SHP77 (cell line): Measurements from ENCODE around the gene AXIN1.
"Not testable (repeated sequence)": the region's sequence is repeated elsewhere in the genome, so short reads cannot be mapped to it uniquely, and the experiment has no call there.

Experiments
- DNase-seq, 2 experiments: peaks; one replicate each; lab custom pipeline; 2025; lab: John Stamatoyannopoulos, UW

The AXIN1 gene

DNA sequence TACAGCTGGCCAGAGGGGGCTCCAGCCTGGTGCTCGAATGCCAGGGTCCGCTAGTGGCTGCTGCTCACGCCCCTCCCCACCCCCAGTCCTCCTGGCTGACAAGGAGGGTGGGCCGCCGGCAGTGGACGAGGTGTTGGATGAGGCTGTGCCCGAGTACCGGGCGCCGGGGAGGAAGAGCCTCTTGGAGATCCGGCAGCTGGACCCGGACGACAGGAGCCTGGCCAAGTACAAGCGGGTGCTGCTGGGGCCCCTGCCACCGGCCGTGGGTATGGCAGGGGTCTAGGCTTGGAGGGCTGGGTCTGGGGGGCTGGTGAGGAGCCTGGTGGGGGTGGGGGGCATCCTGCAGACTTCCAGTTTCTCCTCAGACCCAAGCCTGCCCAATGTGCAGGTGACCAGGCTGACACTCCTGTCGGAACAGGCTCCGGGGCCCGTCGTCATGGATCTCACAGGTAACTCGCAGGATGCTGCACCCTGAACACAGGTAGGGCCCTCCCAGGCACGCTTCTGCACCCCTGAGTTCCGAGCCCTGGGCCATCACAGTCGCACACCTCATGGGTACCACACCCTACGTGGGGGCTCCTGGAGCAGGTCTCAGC is 70.8 kb downstream of the AXIN1 start:
- no peak for DNase-seq

DNA sequence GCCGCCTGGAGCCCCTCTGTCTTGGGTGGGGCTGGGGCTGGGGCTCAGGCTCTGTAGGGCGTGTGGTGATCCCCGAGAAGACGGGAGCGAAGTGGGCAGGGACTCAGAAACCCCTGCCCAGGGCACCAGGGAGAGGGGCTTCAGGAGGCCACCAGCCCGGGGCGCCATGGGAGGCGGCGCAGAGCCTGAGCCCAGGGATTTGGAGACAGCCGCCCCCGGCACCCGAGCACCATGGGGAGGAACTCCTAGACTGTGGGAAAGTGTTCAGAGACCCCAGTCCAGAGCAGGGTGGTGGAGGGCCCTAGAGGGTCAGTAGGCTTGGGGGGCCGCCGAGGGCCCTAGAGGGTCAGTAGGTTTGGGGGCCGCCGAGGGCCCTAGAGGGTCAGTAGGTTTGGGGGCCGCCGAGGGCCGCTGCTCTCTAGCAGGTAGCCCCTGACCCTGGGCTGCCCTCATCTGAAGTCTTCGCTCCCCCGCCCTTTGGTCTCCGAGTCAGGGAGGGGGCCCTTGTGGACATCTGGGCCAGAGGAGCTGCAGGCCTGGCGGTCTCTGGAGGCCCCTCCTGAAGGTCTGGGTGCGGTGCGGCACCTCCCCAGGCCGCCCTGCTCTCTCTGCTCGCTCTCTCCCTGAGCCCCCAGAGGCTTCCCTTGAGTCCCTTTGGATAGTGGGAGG is 71.4 kb downstream of the AXIN1 start:
- no peak for DNase-seq

DNA sequence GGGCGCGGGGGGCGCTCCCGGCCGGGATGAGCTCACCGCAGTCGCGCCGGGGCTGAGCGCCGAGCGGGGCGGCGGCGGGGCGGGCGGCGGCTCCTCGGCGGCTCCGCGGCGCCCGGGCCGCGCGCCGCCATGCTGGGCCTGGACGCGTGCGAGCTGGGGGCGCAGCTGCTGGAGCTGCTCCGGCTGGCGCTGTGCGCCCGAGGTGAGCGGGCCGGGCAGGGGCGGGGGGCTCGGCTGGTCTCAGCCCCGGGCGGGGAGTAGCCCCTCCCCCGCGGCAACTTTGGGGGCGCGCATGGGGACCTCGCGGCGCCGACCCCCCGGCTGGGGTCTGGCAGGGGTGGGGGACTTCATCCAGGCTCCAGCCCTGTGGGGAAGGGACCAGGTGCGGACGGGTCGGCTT is 72.0 kb downstream of the AXIN1 start, which contains the start of gene ARHGDIG:
Gene ARHGDIG, plus strand, starts transcription at position 40 of the 400 bp plus-strand sequence. Its CDS starts 90 bp downstream, at position 130.
- no peak for DNase-seq

DNA sequence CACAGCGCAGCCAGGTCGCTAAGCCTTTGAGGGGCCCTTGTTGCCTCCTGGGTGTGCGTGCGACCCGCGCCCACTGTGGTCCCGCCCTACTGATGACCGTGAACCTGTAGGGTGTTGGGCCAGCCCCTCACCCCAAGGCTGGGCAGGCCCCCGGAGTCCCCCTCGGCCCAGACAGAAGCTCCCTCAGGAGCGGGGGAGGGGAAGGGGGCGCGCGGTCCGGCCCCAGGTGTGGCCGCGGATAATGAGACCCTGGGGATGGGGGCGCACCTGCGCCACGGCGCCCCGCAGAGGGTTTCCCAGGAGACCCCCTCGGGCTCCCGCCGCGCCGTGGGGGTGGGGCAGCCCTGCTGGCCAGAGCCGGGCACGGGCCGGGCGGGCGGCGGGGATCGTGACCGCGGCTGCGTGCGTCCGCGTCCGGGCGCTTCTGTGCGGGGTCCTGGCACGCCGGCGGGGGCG is 72.5 kb downstream of the AXIN1 start:
- no peak for DNase-seq

DNA sequence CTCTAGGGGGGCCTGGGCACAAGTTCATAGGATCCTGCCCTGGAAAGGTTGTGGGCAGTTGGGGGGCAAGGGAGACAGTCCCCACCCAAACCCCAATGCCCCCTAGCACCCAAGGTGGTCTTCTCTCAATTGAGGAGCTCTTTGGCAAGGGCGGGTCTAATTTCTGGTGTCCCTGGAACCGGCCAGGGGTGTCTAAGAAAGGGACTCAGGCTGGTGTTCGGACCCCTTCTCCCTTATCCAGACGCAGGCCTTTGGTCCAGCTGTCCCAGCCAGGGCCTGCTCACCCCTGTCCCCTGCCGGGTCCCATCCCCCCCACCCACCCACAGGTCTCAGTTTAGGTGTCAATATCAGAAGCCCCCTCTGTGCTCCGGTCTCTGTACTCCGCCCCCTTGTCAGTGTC is 73.0 kb downstream of the AXIN1 start:
- DNase-seq, result no peak

DNA sequence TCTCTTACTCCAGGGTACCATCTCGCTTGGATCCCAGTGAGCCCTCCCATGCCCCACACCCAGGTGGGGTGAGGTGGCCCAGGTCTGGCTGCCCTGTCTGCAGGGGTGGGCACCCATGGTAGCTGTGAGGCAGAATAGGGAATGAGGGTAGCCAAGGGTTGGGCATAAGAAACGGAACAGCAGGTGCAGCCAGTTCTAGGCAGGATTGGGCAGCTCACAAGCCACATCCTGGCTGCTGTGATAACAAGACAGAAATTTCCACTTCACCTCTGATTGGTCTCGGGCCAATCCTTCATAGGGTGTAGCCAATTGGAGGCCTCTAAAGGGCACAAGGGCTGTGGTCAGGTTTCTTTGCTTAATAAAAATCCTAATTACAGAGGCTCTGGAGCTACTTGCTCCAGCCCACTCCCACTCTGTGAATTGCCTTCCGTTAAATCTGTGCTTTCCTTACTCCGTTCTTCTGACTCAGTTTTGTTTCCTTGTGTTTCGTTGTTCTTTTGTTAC is 73.6 kb downstream of the AXIN1 start:
- peak; percentile 28 to 63 for DNase-seq

DNA sequence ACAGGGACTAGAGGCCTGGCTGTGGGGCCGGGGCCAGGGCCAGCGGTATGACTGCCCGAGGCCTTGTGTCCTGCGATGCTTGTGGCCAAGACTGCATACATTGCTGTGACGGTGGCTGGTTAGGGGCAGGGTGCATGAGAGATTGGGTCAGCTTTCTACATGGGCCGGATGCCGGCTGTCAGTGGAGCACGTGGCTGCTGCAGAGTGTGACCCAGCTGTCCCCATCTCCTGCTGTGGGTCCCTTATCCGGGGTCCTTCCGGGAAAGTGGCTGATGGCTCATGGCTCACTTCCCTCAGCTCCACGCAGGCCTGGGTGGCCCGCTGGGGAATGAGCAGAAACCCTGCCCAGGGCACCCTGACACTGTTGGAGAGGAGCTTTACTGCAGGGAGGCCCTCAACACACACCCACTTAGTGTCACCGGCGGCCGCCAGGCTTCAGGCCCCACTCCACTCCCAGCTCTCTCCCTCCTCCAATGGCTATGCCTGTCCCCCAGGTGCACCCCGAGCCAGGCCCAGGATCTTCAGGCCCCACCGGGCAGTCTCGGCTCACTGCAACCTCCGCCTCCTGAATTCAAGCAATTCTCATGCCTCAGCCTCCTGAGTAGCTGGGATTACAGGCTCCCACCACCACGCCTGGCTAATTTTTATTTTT is 76.0 kb downstream of the AXIN1 start:
- no peak for DNase-seq

DNA sequence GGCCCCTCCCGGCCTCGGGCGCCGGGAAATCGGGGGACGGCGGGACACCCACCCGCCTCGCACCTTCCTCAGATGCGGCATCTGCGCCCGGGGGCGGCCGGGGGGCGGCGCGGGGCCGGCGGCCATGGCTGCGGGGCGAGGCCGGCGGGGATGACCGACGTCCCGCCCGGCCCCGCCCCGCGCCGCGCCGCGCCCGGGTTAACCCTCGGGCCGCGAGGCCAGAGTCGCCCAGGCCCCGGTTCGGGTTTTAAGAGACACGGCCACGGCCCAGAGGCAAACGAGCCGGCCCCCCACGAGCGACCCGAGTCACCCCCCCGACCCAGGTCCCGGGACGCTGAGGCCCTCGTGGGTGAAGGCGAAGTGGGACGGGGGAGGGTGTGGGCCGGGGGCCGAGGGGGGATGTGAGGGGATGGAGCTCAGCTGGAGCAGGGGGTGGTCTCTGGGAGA is 76.7 kb downstream of the AXIN1 start, which contains the start of gene RGS11:
Gene RGS11, minus strand, starts transcription at position 159 of the 447 bp plus-strand sequence. Its CDS starts 33 bp downstream, at position 126.
- no peak for DNase-seq

DNA sequence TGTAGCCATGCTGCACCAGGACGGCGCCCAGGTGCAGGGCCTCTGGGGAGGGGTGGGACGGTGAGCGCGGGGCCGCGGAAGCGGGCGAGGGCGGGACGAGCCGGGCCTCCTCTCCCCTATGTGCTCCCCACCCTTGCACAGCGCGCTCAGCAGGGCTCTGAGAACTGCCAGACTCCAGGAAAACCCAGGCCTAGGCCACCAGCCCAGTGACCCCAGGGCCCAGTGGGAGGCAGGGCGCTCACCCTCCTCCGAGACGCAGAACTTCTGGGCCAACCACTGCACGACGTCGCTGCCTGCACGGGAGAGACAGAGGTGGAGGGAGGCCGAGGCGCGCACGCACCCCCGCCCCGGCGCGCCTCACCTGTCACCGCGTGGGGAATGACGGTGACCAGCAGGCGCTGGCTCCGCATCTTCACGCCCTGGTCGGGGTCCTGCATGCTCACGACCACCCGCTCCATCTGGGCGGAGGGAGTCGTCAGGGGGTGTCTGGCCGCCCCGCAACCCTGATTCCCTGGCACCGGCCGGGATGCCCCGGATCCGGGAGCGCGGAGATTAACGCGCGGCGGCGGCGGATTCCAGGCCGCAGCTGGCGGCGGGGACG is 77.4 kb downstream of the AXIN1 start:
- DNase-seq, result no peak

DNA sequence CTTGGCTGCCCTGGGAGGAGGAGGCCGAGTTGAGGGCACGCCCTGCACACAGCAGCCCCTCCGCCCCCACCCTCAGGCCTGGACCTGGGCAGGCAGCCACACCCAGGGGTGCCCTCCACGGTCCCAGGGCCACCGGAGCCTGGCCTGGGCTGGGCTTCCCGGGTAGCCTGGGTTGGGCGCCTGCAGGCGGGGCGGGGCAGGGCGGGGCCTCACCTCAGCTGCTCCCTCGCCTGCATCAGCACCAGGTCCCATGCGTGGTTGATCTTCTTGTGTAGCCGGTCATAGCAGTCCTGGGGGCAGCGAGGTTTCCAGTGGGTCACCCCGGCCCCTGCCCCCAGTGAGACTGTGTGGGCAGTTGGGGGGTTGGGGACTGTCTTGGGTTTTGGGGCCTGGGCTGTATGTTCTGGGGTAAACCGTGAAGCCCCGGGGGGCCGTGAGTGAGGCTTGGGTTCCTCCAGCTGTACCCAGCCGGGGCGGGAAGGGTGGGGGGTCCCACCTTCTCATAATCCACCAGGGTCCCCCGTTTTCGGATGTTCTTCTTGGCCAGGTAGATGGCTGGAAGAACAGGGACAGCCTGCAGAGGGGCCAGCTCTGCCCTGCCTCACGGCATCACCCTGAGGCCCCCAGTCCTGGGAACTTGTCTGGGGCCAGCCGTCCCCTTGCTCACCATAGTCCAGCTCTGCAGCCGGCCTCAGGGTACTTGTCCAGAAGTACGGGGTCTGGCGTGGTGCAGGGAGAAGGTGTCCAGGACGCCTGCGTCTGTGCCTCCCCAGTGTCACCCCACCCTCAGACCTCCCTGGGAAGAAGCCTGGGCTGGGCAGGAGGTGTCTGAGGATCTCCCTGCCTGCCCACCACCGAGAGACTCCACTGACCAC is 78.7 kb downstream of the AXIN1 start:
- DNase-seq, result peak in 1 of 2 experiments; percentile 8

DNA sequence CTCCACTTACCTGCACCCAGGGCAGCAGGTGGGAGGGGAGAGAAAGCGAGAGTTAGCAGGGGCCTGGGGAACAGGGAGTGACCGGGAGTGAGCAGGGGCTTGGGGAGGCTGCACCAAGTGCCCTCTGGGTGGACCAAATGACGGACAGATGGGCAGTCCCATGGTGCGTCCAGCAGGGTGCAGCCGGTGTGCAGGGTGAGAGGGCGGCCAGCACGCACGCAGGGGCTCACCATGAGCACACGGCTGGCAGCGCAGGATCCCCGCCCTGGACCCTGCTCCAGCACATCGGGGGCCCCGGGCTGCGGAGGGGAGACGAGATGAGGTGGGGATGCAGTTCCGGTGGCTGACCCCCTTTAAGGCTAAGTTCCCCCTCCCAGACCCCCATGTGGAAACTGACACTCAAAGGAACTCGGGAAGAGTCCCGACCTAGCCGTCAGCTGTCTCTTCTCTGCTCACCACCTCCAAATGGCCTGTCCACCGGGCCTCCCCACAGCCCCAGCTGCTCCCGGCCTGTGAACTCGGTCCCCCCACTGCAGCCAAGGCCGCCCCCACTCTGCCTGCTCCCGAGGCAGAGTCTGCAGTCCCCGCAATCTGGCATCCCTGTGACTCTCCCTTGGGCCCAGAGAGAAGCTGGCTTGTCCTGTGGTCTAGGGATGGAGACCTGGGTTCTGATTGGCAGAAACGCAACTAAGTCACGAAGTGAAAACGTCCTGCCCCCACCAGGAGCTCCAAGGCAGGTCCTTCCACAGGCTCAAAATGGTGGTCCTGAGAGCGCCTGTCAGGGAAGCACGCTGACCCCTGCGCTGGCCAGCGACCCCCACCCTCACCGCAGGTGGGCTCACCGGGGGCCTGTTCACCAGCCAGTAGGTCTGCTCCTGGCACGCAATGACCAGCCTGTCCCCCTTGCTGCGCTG is 79.6 kb downstream of the AXIN1 start:
- DNase-seq, result peak; percentile 9 to 41

DNA sequence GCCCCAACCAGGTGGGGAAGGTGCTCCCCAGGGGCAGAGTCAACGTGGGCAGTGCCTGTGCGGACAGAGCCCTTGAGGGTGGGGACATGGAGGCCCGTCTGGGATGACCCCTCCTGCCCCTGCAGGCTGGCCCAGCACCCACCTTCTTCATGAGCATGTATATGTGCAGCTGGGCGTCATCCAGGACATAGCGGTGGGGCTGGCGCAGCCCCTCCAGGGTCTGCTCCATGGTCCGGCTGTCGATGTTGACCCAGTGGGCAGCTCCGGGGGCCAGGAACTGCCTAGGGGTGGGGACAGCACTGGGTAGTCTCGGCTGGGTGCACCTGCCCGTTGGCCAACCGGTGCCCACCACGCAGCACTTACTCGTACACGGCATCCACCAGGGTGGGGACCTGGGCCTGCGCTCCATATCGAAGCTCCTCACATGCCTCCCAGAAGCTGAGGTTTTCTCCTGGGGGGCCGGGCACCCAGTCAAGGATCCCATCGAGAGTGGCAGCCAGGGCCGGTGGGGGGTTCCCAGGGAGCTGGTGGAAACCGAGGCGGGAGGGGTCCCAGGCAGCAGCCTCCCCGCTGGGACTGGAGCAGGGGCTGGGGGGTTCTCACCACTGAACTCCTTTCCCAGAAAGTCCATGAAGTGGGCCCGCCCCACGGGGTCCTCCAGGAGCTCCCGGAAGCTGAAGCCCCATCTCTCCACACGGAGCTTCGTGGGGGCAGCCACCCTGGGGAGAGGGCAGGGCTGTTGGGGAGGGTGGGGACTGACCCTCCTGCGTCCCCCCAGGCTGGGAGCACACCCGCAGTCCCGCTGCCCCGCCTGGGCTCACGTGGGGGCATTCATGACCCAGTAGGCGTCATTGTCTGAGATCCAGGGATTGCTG is 81.9 kb downstream of the AXIN1 start:
- no peak for DNase-seq

DNA sequence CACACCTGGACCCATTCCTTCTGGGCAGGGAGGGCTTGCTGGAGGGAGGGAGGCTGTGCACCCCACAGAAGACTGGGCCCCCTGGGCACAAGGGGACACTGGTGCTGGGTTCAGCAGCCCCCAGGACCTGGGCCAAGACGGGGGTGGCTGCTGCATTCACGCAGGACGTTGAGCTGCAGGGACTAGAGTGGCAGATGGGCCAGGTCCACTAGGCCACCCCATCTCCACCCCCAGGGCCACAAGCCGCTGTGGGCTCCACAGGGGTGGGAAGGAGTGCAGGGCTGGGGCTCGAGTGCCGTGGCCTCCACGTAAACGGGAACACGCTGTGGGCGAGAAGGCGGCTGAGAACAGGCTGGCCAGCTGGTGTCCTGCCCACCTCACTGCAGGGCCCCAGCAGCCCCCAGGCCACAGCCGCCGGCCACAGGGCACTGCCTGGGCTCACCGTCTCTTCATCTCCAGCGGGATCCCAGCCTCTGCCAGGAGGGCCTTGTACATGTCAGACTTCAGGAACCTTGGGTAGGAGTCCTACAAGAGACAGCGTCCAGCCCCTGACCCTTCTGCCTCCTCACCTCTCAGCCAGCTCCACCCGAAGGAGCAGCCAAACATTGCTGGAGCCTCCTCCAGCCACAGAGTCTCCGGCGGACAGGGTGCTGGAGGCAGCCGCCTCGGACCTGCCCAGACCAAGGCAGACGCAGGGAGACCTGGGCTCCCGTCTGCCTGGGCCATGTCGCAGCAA is 83.3 kb downstream of the AXIN1 start:
- DNase-seq, result no peak

DNA sequence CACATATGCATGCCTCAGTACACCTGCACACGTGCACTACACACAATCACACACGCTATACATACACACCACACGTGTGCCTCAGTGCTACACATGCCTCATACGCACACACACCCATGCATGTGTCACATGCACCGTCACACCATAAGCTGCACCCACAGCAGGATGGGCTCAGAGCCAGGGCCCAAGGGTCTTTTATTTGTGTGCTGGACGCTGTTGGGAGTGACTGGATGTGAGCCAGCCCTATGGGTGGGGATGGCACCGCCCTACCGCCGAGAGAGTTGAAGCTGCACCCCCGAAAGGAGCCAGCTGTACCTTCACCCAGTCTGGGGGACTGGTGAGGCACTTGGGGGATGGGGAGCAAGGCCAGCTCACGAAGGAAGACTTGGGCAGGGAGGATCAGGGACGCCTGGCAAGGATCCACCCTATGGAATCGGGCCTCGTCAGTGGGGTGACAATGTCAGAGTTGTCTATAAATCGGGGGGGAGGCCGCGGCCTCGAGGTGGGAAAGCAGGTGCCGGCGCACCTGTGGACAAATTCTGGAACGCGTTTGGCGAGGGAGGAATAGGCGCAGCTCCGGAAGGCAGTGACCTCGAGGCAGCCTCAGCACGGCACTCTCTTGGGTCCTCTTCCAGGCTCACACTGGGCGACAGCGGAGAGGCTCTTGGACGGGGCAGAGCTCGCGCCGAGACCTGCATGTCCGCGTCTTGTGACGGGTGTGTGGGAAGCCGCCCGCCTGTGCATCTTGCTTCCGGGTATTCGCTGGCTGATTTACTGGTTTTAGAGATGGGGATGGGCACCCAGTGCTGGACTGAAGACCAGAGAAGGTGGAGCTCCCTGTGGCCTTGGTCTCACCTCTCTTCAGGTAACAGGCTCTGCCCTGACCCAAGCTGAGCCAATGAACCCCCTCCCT is 84.1 kb downstream of the AXIN1 start:
- no peak for DNase-seq

DNA sequence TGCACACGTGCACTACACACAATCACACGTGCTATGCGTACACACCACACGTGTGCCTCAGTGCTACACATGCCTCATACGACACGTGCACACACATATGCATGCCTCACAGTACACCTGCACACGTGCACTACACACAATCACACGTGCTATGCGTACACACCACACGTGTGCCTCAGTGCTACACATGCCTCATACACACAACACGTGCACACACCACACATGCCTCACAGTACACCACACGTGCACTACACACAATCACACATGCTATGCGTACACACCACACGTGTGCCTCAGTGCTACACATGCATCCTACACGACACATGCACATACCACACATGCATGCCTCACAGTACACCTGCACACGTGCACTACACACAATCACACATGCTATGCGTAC is 85.0 kb downstream of the AXIN1 start:
- not testable (repeated sequence) for DNase-seq

DNA sequence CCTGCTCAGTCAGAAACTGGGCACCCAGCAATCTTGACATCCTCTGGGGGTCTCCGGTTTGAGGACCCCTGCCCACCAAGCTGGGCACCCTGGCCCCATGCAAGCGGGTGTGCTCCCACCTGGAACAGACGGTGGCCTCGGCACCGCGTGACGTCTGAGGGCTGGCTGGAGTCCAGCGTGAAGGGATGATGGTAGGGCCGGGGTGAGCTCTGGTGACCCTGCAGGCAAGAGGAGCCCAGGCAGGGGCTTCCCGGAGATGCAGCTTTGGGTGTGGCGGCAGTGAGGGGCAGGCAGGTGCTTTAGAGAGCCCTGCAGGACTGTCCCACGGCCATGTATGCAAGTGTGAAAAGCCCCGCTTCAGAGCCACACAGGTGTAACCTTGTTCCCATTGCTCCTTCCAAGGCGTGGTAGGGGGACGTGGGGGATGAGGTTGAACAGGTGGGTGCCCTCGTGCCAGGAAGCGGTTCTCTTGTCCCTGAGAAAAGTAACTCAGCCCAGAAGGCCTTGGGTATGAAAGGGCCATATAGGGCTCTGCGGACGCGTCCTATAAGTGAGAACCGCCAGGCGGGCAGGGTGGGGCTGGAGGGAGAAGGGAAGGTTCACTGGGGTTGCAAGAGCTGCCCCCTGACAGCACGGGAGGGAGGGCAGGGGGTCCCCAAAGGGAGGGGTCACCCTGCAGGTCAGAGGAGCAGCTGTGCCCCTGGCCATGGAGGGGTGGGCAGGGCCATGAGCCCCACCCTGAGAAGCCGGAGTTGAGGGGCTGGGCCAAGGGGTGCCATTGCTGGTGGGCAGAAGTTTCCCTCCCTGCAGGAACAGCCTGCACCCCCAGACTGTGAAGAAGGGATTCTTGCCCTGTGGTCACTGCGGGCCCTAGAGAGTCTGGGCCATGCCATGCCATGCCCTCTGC is 86.0 kb downstream of the AXIN1 start:
- DNase-seq, result no peak
